ENCODE results near the gene PIK3CA.

The PIK3CA gene

DNA sequence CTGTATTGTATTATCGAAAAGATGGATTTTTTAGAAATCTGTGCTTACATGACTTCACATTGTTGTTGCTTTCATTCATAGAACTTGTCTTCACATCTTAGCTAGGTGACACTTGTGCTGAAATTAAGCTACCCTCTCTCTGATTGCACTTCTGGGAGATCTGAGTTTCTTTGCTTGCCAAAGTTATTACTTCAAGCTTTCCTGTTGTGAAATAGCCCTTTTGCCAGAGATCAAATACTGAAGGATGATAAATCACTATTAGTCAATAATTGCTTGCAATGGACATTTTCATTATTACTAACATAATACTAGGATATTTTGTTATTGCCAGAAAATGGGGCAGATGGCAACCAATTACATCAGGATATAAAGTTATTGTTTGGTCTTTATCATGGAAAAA, 34.7 kb downstream of the PIK3CA start:
- H3K27ac ChIP-seq (ENCODE audit: low read length) = no peak overlapping the region
- H3K4me1 ChIP-seq (ENCODE audit: low read length) = peaks cover 10% of the 10 kb centered on the region; the same call in 1 of the 2 replicates
- H3K9me2 ChIP-seq (replicated peaks; ENCODE audit: insufficient read depth, low read length) = no peaks in the 10 kb centered on the region
- H3K4me3 ChIP-seq (ENCODE audit: low read length) = no peak overlapping the region
- no peak overlapping the region for H3K9ac ChIP-seq (ENCODE audit: low read length)
- no peak overlapping the region for H2AFZ ChIP-seq (ENCODE audit: low read length)
- DNase-seq = no peak
- H3K4me2 ChIP-seq (ENCODE audit: low read depth, low read length) = no peak overlapping the region
- H3K79me2 ChIP-seq (ENCODE audit: low read length) = peaks cover 26% of the 10 kb centered on the region
- H3K9me3 ChIP-seq (replicated peaks; ENCODE audit: insufficient read depth, low read length) = no peaks in the 10 kb centered on the region
- H3F3A ChIP-seq (ENCODE audit: insufficient read depth, low read length) = no peaks in the 10 kb centered on the region
- no peaks in the 10 kb centered on the region for H3K36me3 ChIP-seq (replicated peaks; ENCODE audit: insufficient read depth, low read length)
- TF ChIP-seq, protein P1, sequence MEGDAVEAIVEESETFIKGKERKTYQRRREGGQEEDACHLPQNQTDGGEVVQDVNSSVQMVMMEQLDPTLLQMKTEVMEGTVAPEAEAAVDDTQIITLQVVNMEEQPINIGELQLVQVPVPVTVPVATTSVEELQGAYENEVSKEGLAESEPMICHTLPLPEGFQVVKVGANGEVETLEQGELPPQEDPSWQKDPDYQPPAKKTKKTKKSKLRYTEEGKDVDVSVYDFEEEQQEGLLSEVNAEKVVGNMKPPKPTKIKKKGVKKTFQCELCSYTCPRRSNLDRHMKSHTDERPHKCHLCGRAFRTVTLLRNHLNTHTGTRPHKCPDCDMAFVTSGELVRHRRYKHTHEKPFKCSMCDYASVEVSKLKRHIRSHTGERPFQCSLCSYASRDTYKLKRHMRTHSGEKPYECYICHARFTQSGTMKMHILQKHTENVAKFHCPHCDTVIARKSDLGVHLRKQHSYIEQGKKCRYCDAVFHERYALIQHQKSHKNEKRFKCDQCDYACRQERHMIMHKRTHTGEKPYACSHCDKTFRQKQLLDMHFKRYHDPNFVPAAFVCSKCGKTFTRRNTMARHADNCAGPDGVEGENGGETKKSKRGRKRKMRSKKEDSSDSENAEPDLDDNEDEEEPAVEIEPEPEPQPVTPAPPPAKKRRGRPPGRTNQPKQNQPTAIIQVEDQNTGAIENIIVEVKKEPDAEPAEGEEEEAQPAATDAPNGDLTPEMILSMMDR (IDR thresholded peaks at IDR 0.05; ENCODE audit: low read length) = no peak
- no peak for TF ChIP-seq EZH2 (optimal IDR thresholded peaks at IDR 0.05; ENCODE audit: low read depth, low read length)
- H3K27me3 ChIP-seq (replicated peaks; ENCODE audit: insufficient read depth, low read length) = no peaks in the 10 kb centered on the region
- no peaks in the 10 kb centered on the region for H4K20me1 ChIP-seq (ENCODE audit: insufficient read depth, low read length)

DNA sequence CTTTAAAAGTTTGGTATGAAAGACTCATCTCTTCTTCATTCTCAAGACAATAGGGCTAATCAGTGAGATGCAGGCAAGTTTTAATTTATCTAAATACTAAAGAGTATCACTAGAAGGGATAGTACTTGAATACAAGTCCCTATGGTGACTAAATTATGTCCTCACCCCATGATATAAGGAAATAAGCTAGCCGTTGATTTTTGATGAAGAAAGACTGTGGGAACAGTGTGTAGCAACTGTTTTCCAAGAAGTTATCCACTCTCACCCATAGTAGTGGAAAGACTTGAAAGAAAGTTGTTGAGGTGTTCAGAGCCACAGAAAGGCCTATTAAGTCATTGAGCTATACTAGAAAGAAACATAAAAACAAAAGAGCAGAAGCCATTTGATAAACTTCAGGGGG, 36.7 kb downstream of the PIK3CA start:
- H3K9me2 ChIP-seq (replicated peaks; ENCODE audit: insufficient read depth, low read length) = no peaks in the 10 kb centered on the region
- no peak overlapping the region for H3K4me2 ChIP-seq (ENCODE audit: low read depth, low read length)
- no peak overlapping the region for H3K4me3 ChIP-seq (ENCODE audit: low read length)
- H3K27ac ChIP-seq (ENCODE audit: low read length) = no peak overlapping the region
- H3K9me3 ChIP-seq (replicated peaks; ENCODE audit: insufficient read depth, low read length) = no peaks in the 10 kb centered on the region
- H3K4me1 ChIP-seq (ENCODE audit: low read length) = peaks cover 15% of the 10 kb centered on the region; the same call in 1 of the 2 replicates
- H4K20me1 ChIP-seq (ENCODE audit: insufficient read depth, low read length) = no peaks in the 10 kb centered on the region
- H3K79me2 ChIP-seq (ENCODE audit: low read length) = peaks cover 27% of the 10 kb centered on the region
- no peak for DNase-seq
- H3F3A ChIP-seq (ENCODE audit: insufficient read depth, low read length) = no peaks in the 10 kb centered on the region
- no peak overlapping the region for H2AFZ ChIP-seq (ENCODE audit: low read length)
- H3K36me3 ChIP-seq (replicated peaks; ENCODE audit: insufficient read depth, low read length) = no peaks in the 10 kb centered on the region
- TF ChIP-seq EZH2phosphoT487 (IDR thresholded peaks at IDR 0.05; ENCODE audit: low read length) (no peak), EZH2 (optimal IDR thresholded peaks at IDR 0.05; ENCODE audit: low read depth, low read length) (no peak)
- TF ChIP-seq, protein P1 (IDR thresholded peaks at IDR 0.05; ENCODE audit: low read length) = no peak
- no peak overlapping the region for H3K9ac ChIP-seq (ENCODE audit: low read length)
- no peaks in the 10 kb centered on the region for H3K27me3 ChIP-seq (replicated peaks; ENCODE audit: insufficient read depth, low read length)

DNA sequence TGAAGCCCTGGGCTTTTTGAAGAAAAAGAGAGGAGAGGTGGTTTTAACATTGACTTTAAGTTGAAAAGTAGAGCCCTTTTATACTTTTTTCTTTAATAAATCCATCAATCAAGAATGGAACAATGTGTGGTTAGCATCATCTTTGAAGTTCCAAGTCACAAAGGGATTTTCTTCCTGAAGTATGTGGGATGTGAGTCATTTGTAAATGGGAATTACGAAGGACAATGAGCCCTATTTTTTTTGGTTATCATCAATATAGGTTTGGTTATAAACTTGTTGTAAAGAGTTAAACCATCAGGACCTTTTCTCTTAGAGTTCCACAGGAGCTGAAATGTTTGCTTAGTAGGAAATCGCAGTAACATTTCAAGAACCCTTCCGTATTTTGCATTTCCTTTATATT, 38.3 kb downstream of the PIK3CA start:
- Histone ChIP-seq H3K27me3 (replicated peaks; ENCODE audit: insufficient read depth, low read length) (no peaks in the 10 kb centered on the region), H3K9ac (ENCODE audit: low read length) (no peak overlapping the region), H3K4me3 (ENCODE audit: low read length) (no peak overlapping the region), H2AFZ (ENCODE audit: low read length) (no peak overlapping the region), H3K36me3 (replicated peaks; ENCODE audit: insufficient read depth, low read length) (no peaks in the 10 kb centered on the region), H3K4me1 (ENCODE audit: low read length) (0 out of 2 replicates have a peak, but pooled peaks cover 5% of the 10 kb centered on the region), H3K9me2 (replicated peaks; ENCODE audit: insufficient read depth, low read length) (no peaks in the 10 kb centered on the region), H3K79me2 (ENCODE audit: low read length) (peaks cover 29% of the 10 kb centered on the region), H4K20me1 (ENCODE audit: insufficient read depth, low read length) (no peaks in the 10 kb centered on the region), H3K27ac (ENCODE audit: low read length) (no peak overlapping the region), H3K4me2 (ENCODE audit: low read depth, low read length) (no peak overlapping the region), H3K9me3 (replicated peaks; ENCODE audit: insufficient read depth, low read length) (no peaks in the 10 kb centered on the region), H3F3A (ENCODE audit: insufficient read depth, low read length) (no peaks in the 10 kb centered on the region)
- TF ChIP-seq, protein P1 (IDR thresholded peaks at IDR 0.05; ENCODE audit: low read length) = no peak
- TF ChIP-seq EZH2phosphoT487 (IDR thresholded peaks at IDR 0.05; ENCODE audit: low read length) (no peak), EZH2 (optimal IDR thresholded peaks at IDR 0.05; ENCODE audit: low read depth, low read length) (no peak)
- no peak for DNase-seq
